ENCODE measurements around the gene DMXL1.

- TF ChIP-seq EZH2 (IDR thresholded peaks at IDR 0.05) (no peak), POLR2AphosphoS5 (IDR thresholded peaks at IDR 0.05; ENCODE audit: borderline replicate concordance, low read depth, low read length) (no peak), FOXP2 (optimal IDR thresholded peaks at IDR 0.05; ENCODE audit: control extremely low read depth, extremely low read length, insufficient read depth) (no peak)
Measured at GRCh38 chr5:119059740-119060255, 11.1 kb upstream of the DMXL1 start.

Data from SK-N-MC (cell line).